Right cardiac atrium (tissue), 5 donors: ENCODE results near the gene EID1. TPM values are rescaled to one million over a fixed set of nuclear protein-coding genes. Genes with fewer than 3 reads are reported as not detected.
A peak's percentile ranks its signal among the peaks of the same experiment; 100 is the strongest.

Experiments
- ATAC-seq, 2 donors: fragments of 200-7000 bp; cut with Tn5 transposase; one replicate each; pipeline versions ENCODE4 v1.8.0 to v1.9.1; 2020; ENCODE audit warnings: moderate library complexity in 2 of 2, mild to moderate bottlenecking in 1 of 2
- DNase-seq, 3 donors: peaks; one replicate each; pipeline ENCODE4 v3.0.0-alpha.2; 2020
- H3K27ac ChIP-seq: one replicate; pipeline ENCODE4 v1.5.1; 2013; ENCODE audit warnings: mild to moderate bottlenecking, low read length, control low read depth, moderate library complexity
- H3K27me3 ChIP-seq: one replicate; pipeline ENCODE4 v1.6.1; 2013; ENCODE audit not compliant: control insufficient read depth, insufficient read depth
- H3K4me1 ChIP-seq: one replicate; pipeline ENCODE4 v1.6.1; 2013; ENCODE audit warnings: low read length; ENCODE audit not compliant: control insufficient read depth, insufficient read depth
- H3K4me3 ChIP-seq: one replicate; pipeline ENCODE4 v1.5.1; 2013; ENCODE audit warnings: low read length, control low read depth
- H3K9me3 ChIP-seq: one replicate; pipeline ENCODE4 v1.6.1; 2013; ENCODE audit warnings: low read length; ENCODE audit not compliant: control insufficient read depth
- WGBS: extraction: QIAGEN DNeasy Blood & Tissue Kit; methylation state at CpG from one replicate; pipeline ENCODE4 v1.1.7; 2013; 5-methylcytosine and 5-hydroxymethylcytosine counted together
- intact Hi-C, 4 donors: fragments of 100-400 bp; cut with DNase I; formaldehyde crosslinking; loops; one replicate each; pipeline versions ENCODE4 v1.11.0 to v1.14.0; 2022 to 2023
- polyA plus RNA-seq: library from polyadenylated mRNA; stranded (reverse); fragments of 200-250 nt; gene quantifications from one replicate; pipeline ENCODE4 v1.2.3, GENCODE V29; 2013
- total RNA-seq, 4 donors: library from RNA; stranded (reverse); fragmentation: NEBNext Ultra II Directional; extraction: Animal tissue kit (Norgen Biotek cat#: 25700); gene quantifications; one replicate each; pipeline ENCODE4 v1.2.1, GENCODE V29; 2021
- donor health status: healthy with polysubstance abuse.
- donor health status: DM: no; HTN: yes; CAD: no.
- donor health status: DM: no; HTN: no; CAD: no.
- donor health status: DM: no; HTN: yes; CAD: no; lungs with severe emphysema.
- donor health status: DM: yes; HTN: yes; CAD: no.

The EID1 gene
- total and polyA plus RNA-seq, 5 donors = 258 to 318 (median 282) TPM

DNA sequence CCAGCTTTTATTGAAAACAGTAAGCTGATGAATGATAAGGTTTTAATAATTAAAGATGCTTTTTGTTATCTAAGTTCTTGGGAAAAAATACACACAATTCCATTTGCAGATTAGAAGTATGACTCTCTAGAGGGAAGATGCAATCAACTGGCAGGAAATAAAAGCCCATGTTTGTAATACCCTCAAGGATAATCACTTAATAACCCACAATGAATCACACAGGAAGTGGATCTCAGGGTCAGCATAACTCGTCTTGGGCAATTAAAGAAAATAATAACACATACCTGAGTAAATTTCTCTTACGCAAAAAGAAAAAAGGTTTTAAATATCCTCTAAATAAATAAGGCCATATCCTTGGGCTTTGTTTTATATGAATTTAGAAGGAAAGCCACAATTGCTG lies 9.4 kb upstream of the EID1 start:
- Histone ChIP-seq H3K9me3 (no peaks in the 10 kb centered on the region), H3K4me3 (no peak overlapping the region), H3K4me1 (no peaks in the 10 kb centered on the region), H3K27ac (no peak overlapping the region), H3K27me3 (no peaks in the 10 kb centered on the region)
- 56% methylated on average over 2 of the region's 2 CpGs for WGBS
- intact Hi-C loops = loop anchor here (5.0 to 10.0 kb wide), 5 partner anchors 96 to 1276 kb away; partner anchors contain the start of genes FGF7 (in 1 of the 4) and SHC4 (in 1 of the 4)
- DNase-seq (no peak), ATAC-seq (no peak)

GRCh38 chr15:48869966-48870365 lies 8.0 kb upstream of the EID1 start:
- Histone ChIP-seq H3K4me3 (no peak overlapping the region), H3K27me3 (no peaks in the 10 kb centered on the region), H3K4me1 (no peaks in the 10 kb centered on the region), H3K27ac (no peak overlapping the region), H3K9me3 (no peaks in the 10 kb centered on the region)
- intact Hi-C loops = loop anchor here (5.0 to 10.0 kb wide), 5 partner anchors 95 to 1275 kb away; partner anchors contain the start of genes FGF7 (in 1 of the 4) and SHC4 (in 1 of the 4)
- WGBS = 96% methylated on average over 1 of the region's 1 CpG
- no peak for ATAC-seq
- no peak for DNase-seq

GRCh38 chr15:48871542-48871941 lies 6.4 kb upstream of the EID1 start:
- Histone ChIP-seq H3K9me3 (no peaks in the 10 kb centered on the region), H3K27ac (no peak overlapping the region), H3K4me3 (no peak overlapping the region), H3K27me3 (no peaks in the 10 kb centered on the region), H3K4me1 (no peaks in the 10 kb centered on the region)
- DNase-seq = no peak
- no peak for ATAC-seq
- intact Hi-C loops = no loop called here

- Histone ChIP-seq H3K9me3 (no peaks in the 10 kb centered on the region), H3K4me1 (no peaks in the 10 kb centered on the region), H3K27me3 (no peaks in the 10 kb centered on the region), H3K27ac (no peak overlapping the region), H3K4me3 (no peak overlapping the region)
- ATAC-seq (no peak), DNase-seq (no peak)
- intact Hi-C loops = no loop called here
- WGBS = 86% methylated on average over 2 of the region's 2 CpGs
Observed at GRCh38 chr15:48872632-48873031, 5.3 kb upstream of the EID1 start.

GRCh38 chr15:48875241-48875960 lies 2.5 kb upstream of the EID1 start:
- WGBS = 77% methylated on average over 2 of the region's 2 CpGs
- H3K9me3 ChIP-seq = no peaks in the 10 kb centered on the region
- no peak overlapping the region for H3K27ac ChIP-seq
- DNase-seq (no peak), ATAC-seq (no peak)
- intact Hi-C loops = loop anchor here in 1 of 4 donors (5.0 kb wide), 1 partner anchor 87 kb away; the partner anchor contains the start of gene SHC4
- H3K4me1 ChIP-seq = no peaks in the 10 kb centered on the region
- no peaks in the 10 kb centered on the region for H3K27me3 ChIP-seq
- H3K4me3 ChIP-seq = no peak overlapping the region

GRCh38 chr15:48876057-48876456 lies 1.9 kb upstream of the EID1 start:
- Histone ChIP-seq H3K27ac (no peak overlapping the region), H3K9me3 (no peaks in the 10 kb centered on the region), H3K27me3 (no peaks in the 10 kb centered on the region), H3K4me3 (no peak overlapping the region), H3K4me1 (no peaks in the 10 kb centered on the region)
- no peak for DNase-seq
- intact Hi-C loops = loop anchor here in 1 of 4 donors (5.0 kb wide), 1 partner anchor 86 kb away; the partner anchor contains the start of gene SHC4
- 70% methylated on average over 3 of the region's 3 CpGs for WGBS
- no peak for ATAC-seq

DNA sequence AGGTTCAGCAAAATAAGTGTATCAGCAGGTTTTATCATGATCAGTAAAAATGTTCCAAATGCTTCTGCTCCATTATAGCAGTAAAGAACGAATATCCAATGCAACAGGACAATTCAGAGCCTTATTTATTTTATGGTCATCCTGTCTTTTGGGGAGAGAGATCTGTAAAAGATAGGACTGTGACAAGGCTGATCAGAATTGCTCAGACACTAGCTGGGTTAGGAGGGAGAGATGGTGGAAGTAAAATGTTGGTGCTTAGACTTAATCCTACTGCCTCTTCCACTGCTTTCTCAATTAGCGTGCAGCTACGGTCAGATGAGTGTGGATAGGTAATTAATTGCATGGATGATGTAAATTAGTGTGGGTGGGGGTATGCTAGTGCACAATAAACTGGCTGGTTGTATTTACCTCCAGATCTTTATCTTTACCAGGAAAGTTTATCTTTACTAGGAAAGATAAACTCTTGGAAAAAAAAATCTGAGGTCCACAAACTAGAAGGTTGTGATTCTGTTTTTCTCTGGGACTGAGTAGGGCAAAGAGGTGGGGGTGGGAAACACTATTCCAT lies 2.2 kb downstream of the EID1 start:
- DNase-seq (no peak), ATAC-seq (no peak)
- intact Hi-C loops = no loop called here
- Histone ChIP-seq H3K9me3 (no peaks in the 10 kb centered on the region), H3K4me1 (no peaks in the 10 kb centered on the region), H3K27me3 (no peaks in the 10 kb centered on the region), H3K4me3 (peak overlapping the region; percentile 35), H3K27ac (no peak overlapping the region)
- WGBS = 76% methylated on average over 3 of the region's 3 CpGs

DNA sequence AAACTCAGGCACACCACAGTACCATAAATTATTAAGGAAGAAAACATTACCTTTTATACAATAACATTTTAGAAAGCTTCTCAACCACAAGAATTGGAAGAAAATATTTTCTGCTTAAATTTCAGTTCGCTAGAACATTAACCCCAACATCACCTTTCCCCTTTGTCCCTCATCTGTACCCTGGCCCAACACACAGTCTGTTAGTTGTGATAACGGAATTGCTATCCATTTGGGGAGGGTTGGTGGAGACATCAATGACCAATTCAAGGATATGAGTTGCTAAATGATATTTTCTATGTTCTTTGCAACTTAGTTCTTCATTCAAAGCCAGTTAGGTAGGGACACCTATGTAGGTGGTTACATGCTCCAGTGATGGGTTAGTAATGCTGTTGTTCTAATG lies 5.8 kb downstream of the EID1 start:
- Histone ChIP-seq H3K27ac (no peak overlapping the region), H3K27me3 (no peaks in the 10 kb centered on the region), H3K4me1 (peaks cover 3% of the 10 kb centered on the region), H3K9me3 (no peaks in the 10 kb centered on the region), H3K4me3 (no peak overlapping the region)
- ATAC-seq = no peak
- DNase-seq = no peak
- intact Hi-C loops = no loop called here
- 85% methylated on average over 2 of the region's 2 CpGs for WGBS

DNA sequence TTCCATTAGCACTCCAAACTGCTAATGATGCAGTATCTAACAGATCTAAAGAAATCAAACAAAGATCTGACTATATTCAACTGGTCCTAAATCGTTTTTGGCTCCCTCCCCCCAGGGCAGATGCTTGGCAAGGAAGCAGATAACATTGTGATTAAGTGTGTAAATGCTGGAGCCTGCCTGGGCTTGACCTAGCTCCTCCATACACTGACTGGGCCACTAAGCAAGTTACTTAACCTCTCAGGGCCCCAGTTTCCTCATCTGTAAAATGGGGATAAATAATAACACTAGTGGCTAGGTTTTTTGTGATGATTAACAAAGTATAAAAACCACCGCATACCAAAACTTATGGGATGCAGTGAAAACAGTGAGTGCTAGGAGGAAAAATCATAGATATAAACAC lies 9.2 kb downstream of the EID1 start:
- H3K4me1 ChIP-seq = peaks cover 3% of the 10 kb centered on the region
- no peaks in the 10 kb centered on the region for H3K9me3 ChIP-seq
- 59% methylated on average over 2 of the region's 2 CpGs for WGBS
- H3K27ac ChIP-seq = no peak overlapping the region
- DNase-seq (no peak), ATAC-seq (no peak)
- no peak overlapping the region for H3K4me3 ChIP-seq
- intact Hi-C loops = no loop called here
- no peaks in the 10 kb centered on the region for H3K27me3 ChIP-seq

- peaks cover 3% of the 10 kb centered on the region for H3K4me1 ChIP-seq
- H3K27me3 ChIP-seq = no peaks in the 10 kb centered on the region
- no peaks in the 10 kb centered on the region for H3K9me3 ChIP-seq
- DNase-seq (no peak), ATAC-seq (no peak)
- H3K27ac ChIP-seq = no peak overlapping the region
- H3K4me3 ChIP-seq = no peak overlapping the region
- intact Hi-C loops = no loop called here
- 91% methylated on average over 4 of the region's 4 CpGs for WGBS
Observed at GRCh38 chr15:48888191-48888590, 10.3 kb downstream of the EID1 start.

- H3K9me3 ChIP-seq = no peaks in the 10 kb centered on the region
- intact Hi-C loops = no loop called here
- DNase-seq (no peak), ATAC-seq (peak; percentile 40 to 57)
- H3K4me3 ChIP-seq = no peak overlapping the region
- peaks cover 3% of the 10 kb centered on the region for H3K4me1 ChIP-seq
- 33% methylated on average over 1 of the region's 1 CpG for WGBS
- peak overlapping the region; percentile 46 for H3K27ac ChIP-seq
- H3K27me3 ChIP-seq = no peaks in the 10 kb centered on the region
Observed at GRCh38 chr15:48888836-48889235, 10.9 kb downstream of the EID1 start.
